ENCODE data around the gene RTP2.

Gene RTP2

GRCh38 chr3:187706971-187707370, 4.6 kb upstream of the RTP2 start:
- TF ChIP-seq CTCF (IDR thresholded peaks at IDR 0.05; ENCODE audit: low read depth, low read length, missing control alignments): no peak
- in situ Hi-C loops (cut with HindIII; ENCODE audit: low sequenced_read_pairs): no loop called here
- DNase-seq (ENCODE audit: low read depth): no peak
- H3K4me3 ChIP-seq (ENCODE audit: low read depth, low read length): no peak overlapping the region

- no peak overlapping the region for H3K4me3 ChIP-seq (ENCODE audit: low read depth, low read length)
- in situ Hi-C loops (cut with HindIII; ENCODE audit: low sequenced_read_pairs): no loop called here
- no peak for DNase-seq (ENCODE audit: low read depth)
- TF ChIP-seq CTCF (IDR thresholded peaks at IDR 0.05; ENCODE audit: low read depth, low read length, missing control alignments): no peak
These were observed 2.8 kb upstream of the RTP2 start for GRCh38 chr3:187705164-187705563.

GRCh38 chr3:187700249-187700648, 2.1 kb downstream of the RTP2 start:
- DNase-seq (ENCODE audit: low read depth): no peak
- TF ChIP-seq CTCF (IDR thresholded peaks at IDR 0.05; ENCODE audit: low read depth, low read length, missing control alignments): no peak
- in situ Hi-C loops (cut with HindIII; ENCODE audit: low sequenced_read_pairs): no loop called here
- H3K4me3 ChIP-seq (ENCODE audit: low read depth, low read length): no peak overlapping the region

GRCh38 chr3:187698499-187699399, 3.6 kb downstream of the RTP2 start:
- no peak for TF ChIP-seq CTCF (IDR thresholded peaks at IDR 0.05; ENCODE audit: low read depth, low read length, missing control alignments)
- in situ Hi-C loops (cut with HindIII; ENCODE audit: low sequenced_read_pairs): loop anchor here (25.0 kb wide), 1 partner anchor 486 kb away; no protein-coding TSS in a partner anchor
- H3K4me3 ChIP-seq (ENCODE audit: low read depth, low read length): no peak overlapping the region
- DNase-seq (ENCODE audit: low read depth): no peak

GRCh38 chr3:187696021-187696420, 6.3 kb downstream of the RTP2 start:
- DNase-seq (ENCODE audit: low read depth): no peak
- in situ Hi-C loops (cut with HindIII; ENCODE audit: low sequenced_read_pairs): loop anchor here (25.0 kb wide), 1 partner anchor 484 kb away; no protein-coding TSS in a partner anchor
- TF ChIP-seq CTCF (IDR thresholded peaks at IDR 0.05; ENCODE audit: low read depth, low read length, missing control alignments): no peak
- no peak overlapping the region for H3K4me3 ChIP-seq (ENCODE audit: low read depth, low read length)

- no peak overlapping the region for H3K4me3 ChIP-seq (ENCODE audit: low read depth, low read length)
- in situ Hi-C loops (cut with HindIII; ENCODE audit: low sequenced_read_pairs): loop anchor here (25.0 kb wide), 1 partner anchor 483 kb away; no protein-coding TSS in a partner anchor
- DNase-seq (ENCODE audit: low read depth): no peak
- no peak for TF ChIP-seq CTCF (IDR thresholded peaks at IDR 0.05; ENCODE audit: low read depth, low read length, missing control alignments)
These were observed 6.9 kb downstream of the RTP2 start for GRCh38 chr3:187695449-187695848.
